ENCODE data around the gene ESYT3. TPM values are rescaled to one million over a fixed set of nuclear protein-coding genes. Genes with fewer than 3 reads are reported as not detected.

ESYT3 gene
- total RNA-seq, 1 donor from 2014 or later: 2.0 TPM

GRCh38 chr3:138468451-138468850 is 34.0 kb downstream of the ESYT3 start:
- intact Hi-C loops (cut with DNase I): no loop called here
- H3K9me3 ChIP-seq: no peaks in the 10 kb centered on the region
- H3K36me3 ChIP-seq: no peaks in the 10 kb centered on the region
- H3K27me3 ChIP-seq: no peaks in the 10 kb centered on the region
- no peak for TF ChIP-seq POLR2A (IDR thresholded peaks at IDR 0.05)
- TF ChIP-seq CTCF (IDR thresholded peaks at IDR 0.05): no peak
- H3K27ac ChIP-seq: no peak overlapping the region
- H3K4me1 ChIP-seq: peaks cover 11% of the 10 kb centered on the region
- no peak for DNase-seq (ENCODE audit: extremely low spot score in 2 of 2)
- no peak overlapping the region for H3K4me3 ChIP-seq

- H3K27me3 ChIP-seq: no peaks in the 10 kb centered on the region
- no peak overlapping the region for H3K4me3 ChIP-seq
- intact Hi-C loops (cut with DNase I): no loop called here
- H3K9me3 ChIP-seq: no peaks in the 10 kb centered on the region
- DNase-seq (ENCODE audit: extremely low spot score in 2 of 2): no peak
- TF ChIP-seq POLR2AphosphoS5 (IDR thresholded peaks at IDR 0.05; ENCODE audit: insufficient read depth in 1 of 2, low read depth in 1 of 2): no peak
- no peak for TF ChIP-seq POLR2A (IDR thresholded peaks at IDR 0.05)
- TF ChIP-seq CTCF (IDR thresholded peaks at IDR 0.05): no peak
- peaks cover 11% of the 10 kb centered on the region for H3K4me1 ChIP-seq
- H3K36me3 ChIP-seq: no peaks in the 10 kb centered on the region
- no peak overlapping the region for H3K27ac ChIP-seq
Measured at GRCh38 chr3:138468886-138469285, 34.5 kb downstream of the ESYT3 start.

GRCh38 chr3:138469874-138470273 is 35.5 kb downstream of the ESYT3 start:
- no peaks in the 10 kb centered on the region for H3K27me3 ChIP-seq
- H3K36me3 ChIP-seq: no peaks in the 10 kb centered on the region
- peaks cover 11% of the 10 kb centered on the region for H3K4me1 ChIP-seq
- H3K4me3 ChIP-seq: no peak overlapping the region
- TF ChIP-seq POLR2A (IDR thresholded peaks at IDR 0.05) (no peak), POLR2AphosphoS5 (IDR thresholded peaks at IDR 0.05; ENCODE audit: insufficient read depth in 1 of 2, low read depth in 1 of 2) (no peak), CTCF (IDR thresholded peaks at IDR 0.05) (no peak)
- H3K27ac ChIP-seq: no peak overlapping the region
- intact Hi-C loops (cut with DNase I): no loop called here
- DNase-seq (ENCODE audit: extremely low spot score in 2 of 2): no peak
- H3K9me3 ChIP-seq: no peaks in the 10 kb centered on the region

GRCh38 chr3:138470687-138471086 is 36.3 kb downstream of the ESYT3 start:
- Histone ChIP-seq H3K9me3 (no peaks in the 10 kb centered on the region), H3K27ac (no peak overlapping the region), H3K4me3 (no peak overlapping the region), H3K36me3 (no peaks in the 10 kb centered on the region), H3K4me1 (peaks cover 11% of the 10 kb centered on the region), H3K27me3 (no peaks in the 10 kb centered on the region)
- no peak for TF ChIP-seq CTCF (IDR thresholded peaks at IDR 0.05)
- peak in 1 of 2 donors; percentile 38 for TF ChIP-seq POLR2AphosphoS5 (IDR thresholded peaks at IDR 0.05; ENCODE audit: insufficient read depth in 1 of 2, low read depth in 1 of 2)
- no peak for DNase-seq (ENCODE audit: extremely low spot score in 2 of 2)
- intact Hi-C loops (cut with DNase I): no loop called here

GRCh38 chr3:138471481-138471880 is 37.1 kb downstream of the ESYT3 start:
- no peak overlapping the region for H3K4me3 ChIP-seq
- H3K36me3 ChIP-seq: no peaks in the 10 kb centered on the region
- intact Hi-C loops (cut with DNase I): no loop called here
- no peak for DNase-seq (ENCODE audit: extremely low spot score in 2 of 2)
- no peaks in the 10 kb centered on the region for H3K27me3 ChIP-seq
- H3K4me1 ChIP-seq: peaks cover 11% of the 10 kb centered on the region
- TF ChIP-seq POLR2A (IDR thresholded peaks at IDR 0.05) (no peak), CTCF (IDR thresholded peaks at IDR 0.05) (no peak), POLR2AphosphoS5 (IDR thresholded peaks at IDR 0.05; ENCODE audit: insufficient read depth in 1 of 2, low read depth in 1 of 2) (no peak)
- no peak overlapping the region for H3K27ac ChIP-seq
- no peaks in the 10 kb centered on the region for H3K9me3 ChIP-seq

Measured in vagina (tissue), 2 donors.